ENCODE results near the gene MED25. TPM values are rescaled to one million over a fixed set of nuclear protein-coding genes. Genes with fewer than 3 reads are reported as not detected.

MED25 gene
- total and polyA plus RNA-seq, 2 donors (not counting 1 experiment from before 2014, with no cell fraction given) = 11.2 to 20.2 TPM

DNA sequence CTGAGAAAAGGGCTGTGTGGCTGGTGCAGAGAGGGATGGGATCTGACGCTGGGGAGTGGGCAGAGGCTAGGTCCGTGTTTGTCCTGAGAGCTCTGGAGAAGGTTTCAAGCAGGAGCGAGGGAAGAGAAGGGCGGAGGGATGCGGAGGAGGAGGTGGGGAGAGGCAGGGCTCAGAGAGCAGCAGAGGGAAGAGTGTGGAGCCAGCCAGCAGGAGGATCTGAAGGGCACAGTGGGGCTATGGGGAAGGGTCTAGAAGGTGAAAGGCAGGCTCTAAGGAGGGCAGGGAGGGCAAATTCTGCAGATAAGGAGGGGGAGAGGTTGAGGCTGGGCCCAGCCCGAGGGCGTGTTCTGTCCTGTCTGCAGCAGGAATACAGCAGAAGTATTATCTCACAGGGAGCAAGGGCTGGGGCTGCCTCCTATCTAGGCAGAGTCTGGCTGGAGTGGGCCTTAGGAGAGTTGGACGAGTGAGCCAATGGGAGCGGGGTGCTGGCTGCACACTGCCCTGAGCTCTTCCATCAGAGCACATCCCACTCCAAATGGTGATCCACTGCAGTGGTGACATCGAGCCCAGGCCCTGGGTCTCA, 45.1 kb upstream of the MED25 start:
- no peak for DNase-seq (ENCODE audit: low read depth in 2 of 2)
- H3K36me3 ChIP-seq (ENCODE audit: control insufficient read depth, insufficient read depth, low read length) = peaks cover 2% of the 10 kb centered on the region
- H3K9me3 ChIP-seq (ENCODE audit: control insufficient read depth, insufficient read depth, low read depth, low read length) = no peaks in the 10 kb centered on the region
- no peaks in the 10 kb centered on the region for H4K20me1 ChIP-seq (ENCODE audit: control insufficient read depth, extremely low read depth, insufficient read depth, low read length)
- TF ChIP-seq EZH2 (IDR thresholded peaks at IDR 0.05; ENCODE audit: low read length, missing control alignments) = no peak
- TF ChIP-seq, protein P1, sequence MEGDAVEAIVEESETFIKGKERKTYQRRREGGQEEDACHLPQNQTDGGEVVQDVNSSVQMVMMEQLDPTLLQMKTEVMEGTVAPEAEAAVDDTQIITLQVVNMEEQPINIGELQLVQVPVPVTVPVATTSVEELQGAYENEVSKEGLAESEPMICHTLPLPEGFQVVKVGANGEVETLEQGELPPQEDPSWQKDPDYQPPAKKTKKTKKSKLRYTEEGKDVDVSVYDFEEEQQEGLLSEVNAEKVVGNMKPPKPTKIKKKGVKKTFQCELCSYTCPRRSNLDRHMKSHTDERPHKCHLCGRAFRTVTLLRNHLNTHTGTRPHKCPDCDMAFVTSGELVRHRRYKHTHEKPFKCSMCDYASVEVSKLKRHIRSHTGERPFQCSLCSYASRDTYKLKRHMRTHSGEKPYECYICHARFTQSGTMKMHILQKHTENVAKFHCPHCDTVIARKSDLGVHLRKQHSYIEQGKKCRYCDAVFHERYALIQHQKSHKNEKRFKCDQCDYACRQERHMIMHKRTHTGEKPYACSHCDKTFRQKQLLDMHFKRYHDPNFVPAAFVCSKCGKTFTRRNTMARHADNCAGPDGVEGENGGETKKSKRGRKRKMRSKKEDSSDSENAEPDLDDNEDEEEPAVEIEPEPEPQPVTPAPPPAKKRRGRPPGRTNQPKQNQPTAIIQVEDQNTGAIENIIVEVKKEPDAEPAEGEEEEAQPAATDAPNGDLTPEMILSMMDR (conservative IDR thresholded peaks at IDR 0.05 in 1 of 2, IDR thresholded peaks at IDR 0.05 in 1 of 2; ENCODE audit: low read depth in 1 of 2, low read length in 2 of 2) = no peak
- H3K4me3 ChIP-seq (replicated peaks in 1 of 4; ENCODE audit: control extremely low read depth in 1 of 4, insufficient read depth in 1 of 4, low read depth in 3 of 4, low read length in 4 of 4) = no peak overlapping the region
- peaks cover 4% of the 10 kb centered on the region for H3K4me1 ChIP-seq (ENCODE audit: control insufficient read depth, extremely low read depth, insufficient read depth, low read length)
- no peak overlapping the region for H3K9ac ChIP-seq (ENCODE audit: insufficient read depth, low read length)
- no peak overlapping the region for H2AFZ ChIP-seq (ENCODE audit: low read length)
- H3K27ac ChIP-seq (ENCODE audit: insufficient read depth, low read length) = no peak overlapping the region
- H3K27me3 ChIP-seq (ENCODE audit: control insufficient read depth, insufficient read depth, low read length) = no peaks in the 10 kb centered on the region
- H3K4me2 ChIP-seq (ENCODE audit: extremely low read depth, insufficient read depth, low read length) = no peak overlapping the region
- H3K79me2 ChIP-seq (ENCODE audit: control insufficient read depth, insufficient read depth, low read length) = peaks cover 71% of the 10 kb centered on the region

DNA sequence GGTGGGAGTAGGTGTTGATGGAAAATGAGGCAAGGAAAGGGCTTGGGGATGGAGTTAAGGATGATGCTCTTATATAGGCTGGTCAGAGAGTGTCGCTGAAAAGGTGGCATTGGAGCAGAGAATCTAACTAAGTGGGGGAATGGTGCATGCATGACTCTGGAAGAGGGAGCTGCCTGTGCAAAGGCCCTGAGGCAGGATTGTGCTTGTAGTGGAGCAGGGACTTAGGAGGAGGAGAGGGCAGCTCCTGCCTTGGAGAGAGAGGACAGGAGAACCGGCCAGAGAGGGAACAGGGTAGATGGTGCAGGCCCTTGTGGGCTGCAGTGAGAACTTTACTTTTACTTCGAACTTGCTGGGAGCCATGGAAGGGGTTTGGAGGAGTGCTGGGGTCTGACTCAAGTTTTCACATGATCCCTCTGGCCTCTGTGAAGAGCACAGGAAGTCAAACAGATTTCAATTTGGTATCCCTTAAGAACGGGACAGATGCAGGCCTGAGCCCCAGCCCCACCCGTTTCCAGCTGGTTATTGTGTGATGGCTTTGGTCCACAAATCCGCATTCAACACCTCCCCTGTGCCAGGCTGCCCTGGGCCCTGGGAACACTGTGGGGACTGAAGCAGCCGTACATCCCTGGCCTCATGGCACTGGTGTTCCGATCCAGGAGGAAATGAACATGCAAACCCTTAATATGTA, 44.3 kb upstream of the MED25 start:
- DNase-seq (ENCODE audit: low read depth in 2 of 2) = peak in 1 of 2 donors; percentile 42
- Histone ChIP-seq H4K20me1 (ENCODE audit: control insufficient read depth, extremely low read depth, insufficient read depth, low read length) (no peaks in the 10 kb centered on the region), H3K9me3 (ENCODE audit: control insufficient read depth, insufficient read depth, low read depth, low read length) (no peaks in the 10 kb centered on the region), H3K4me3 (replicated peaks in 1 of 4; ENCODE audit: control extremely low read depth in 1 of 4, insufficient read depth in 1 of 4, low read depth in 3 of 4, low read length in 4 of 4) (no peak overlapping the region), H3K79me2 (ENCODE audit: control insufficient read depth, insufficient read depth, low read length) (peaks cover 64% of the 10 kb centered on the region), H3K36me3 (ENCODE audit: control insufficient read depth, insufficient read depth, low read length) (peaks cover 2% of the 10 kb centered on the region), H3K9ac (ENCODE audit: insufficient read depth, low read length) (no peak overlapping the region), H3K27ac (ENCODE audit: insufficient read depth, low read length) (peak overlapping the region; percentile 19), H3K4me2 (ENCODE audit: extremely low read depth, insufficient read depth, low read length) (no peak overlapping the region), H2AFZ (ENCODE audit: low read length) (no peak overlapping the region), H3K27me3 (ENCODE audit: control insufficient read depth, insufficient read depth, low read length) (no peaks in the 10 kb centered on the region), H3K4me1 (ENCODE audit: control insufficient read depth, extremely low read depth, insufficient read depth, low read length) (no peaks in the 10 kb centered on the region)
- TF ChIP-seq, protein P1 (conservative IDR thresholded peaks at IDR 0.05 in 1 of 2, IDR thresholded peaks at IDR 0.05 in 1 of 2; ENCODE audit: low read depth in 1 of 2, low read length in 2 of 2) = no peak
- no peak for TF ChIP-seq EZH2 (IDR thresholded peaks at IDR 0.05; ENCODE audit: low read length, missing control alignments)

DNA sequence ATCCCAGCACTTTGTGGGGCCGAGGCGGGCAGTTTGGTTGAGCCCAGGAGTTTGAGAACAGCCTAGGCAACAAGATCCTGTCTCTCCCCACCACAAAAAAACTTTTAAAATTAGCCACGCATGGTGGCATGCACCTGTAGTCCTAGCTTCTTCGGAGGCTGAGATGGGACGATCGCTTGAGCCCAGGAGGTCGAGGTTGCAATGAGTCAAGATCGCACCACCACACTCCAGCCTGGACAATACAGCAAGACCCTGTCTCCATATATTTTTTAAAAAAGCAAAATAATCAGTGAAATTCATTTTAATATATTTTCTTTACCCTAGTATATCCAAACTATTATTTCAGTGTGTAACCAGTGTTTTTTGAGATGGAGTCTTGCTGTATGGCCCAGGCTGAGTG, 43.1 kb upstream of the MED25 start:
- no peak for DNase-seq (ENCODE audit: low read depth in 2 of 2)
- Histone ChIP-seq H3K9me3 (ENCODE audit: control insufficient read depth, insufficient read depth, low read depth, low read length) (no peaks in the 10 kb centered on the region), H3K36me3 (ENCODE audit: control insufficient read depth, insufficient read depth, low read length) (peaks cover 2% of the 10 kb centered on the region), H3K79me2 (ENCODE audit: control insufficient read depth, insufficient read depth, low read length) (peaks cover 57% of the 10 kb centered on the region), H2AFZ (ENCODE audit: low read length) (no peak overlapping the region), H3K4me3 (replicated peaks in 1 of 4; ENCODE audit: control extremely low read depth in 1 of 4, insufficient read depth in 1 of 4, low read depth in 3 of 4, low read length in 4 of 4) (no peak overlapping the region), H4K20me1 (ENCODE audit: control insufficient read depth, extremely low read depth, insufficient read depth, low read length) (no peaks in the 10 kb centered on the region), H3K4me1 (ENCODE audit: control insufficient read depth, extremely low read depth, insufficient read depth, low read length) (no peaks in the 10 kb centered on the region), H3K4me2 (ENCODE audit: extremely low read depth, insufficient read depth, low read length) (no peak overlapping the region), H3K9ac (ENCODE audit: insufficient read depth, low read length) (no peak overlapping the region), H3K27me3 (ENCODE audit: control insufficient read depth, insufficient read depth, low read length) (no peaks in the 10 kb centered on the region), H3K27ac (ENCODE audit: insufficient read depth, low read length) (no peak overlapping the region)
- TF ChIP-seq, protein P1 (conservative IDR thresholded peaks at IDR 0.05 in 1 of 2, IDR thresholded peaks at IDR 0.05 in 1 of 2; ENCODE audit: low read depth in 1 of 2, low read length in 2 of 2) = no peak
- no peak for TF ChIP-seq EZH2 (IDR thresholded peaks at IDR 0.05; ENCODE audit: low read length, missing control alignments)

Measured in fibroblast of lung (primary cell).